Measurements from ENCODE around the gene INSRR.

- TF ChIP-seq CTCF (conservative IDR thresholded peaks at IDR 0.05; ENCODE audit: low read depth, low read length) (no peak), RFX5 (IDR thresholded peaks at IDR 0.05; ENCODE audit: low read depth, low read length) (no peak), POLR2A (IDR thresholded peaks at IDR 0.05; ENCODE audit: low read depth, low read length) (no peak), FOS (IDR thresholded peaks at IDR 0.05; ENCODE audit: low read depth, low read length) (no peak), BHLHE40 (IDR thresholded peaks at IDR 0.05; ENCODE audit: low read depth, low read length) (no peak), NFE2L2 (IDR thresholded peaks at IDR 0.05; ENCODE audit: low read depth, low read length) (no peak), CEBPB (IDR thresholded peaks at IDR 0.05; ENCODE audit: low read depth, low read length) (no peak), RCOR1 (IDR thresholded peaks at IDR 0.05; ENCODE audit: insufficient replicate concordance, low read length) (no peak), USF2 (IDR thresholded peaks at IDR 0.05; ENCODE audit: low read depth, low read length) (no peak)
Observed at GRCh38 chr1:156813298-156813697, 45.6 kb downstream of the INSRR start.

Data from IMR-90 (cell line).